GM19397 (cell line): Measurements from ENCODE around the gene CSPG4.
"Not testable (repeated sequence)": the region's sequence is repeated elsewhere in the genome, so short reads cannot be mapped to it uniquely, and the experiment has no call there.

ENCODE experiments used
- ATAC-seq: cut with Tn5 transposase; IDR thresholded peaks from one replicate; pipeline ENCODE4 v1.9.1; 2021; ENCODE audit warnings: mild to moderate bottlenecking, moderate library complexity; ENCODE audit not compliant: unreplicated experiment

CSPG4 gene

DNA sequence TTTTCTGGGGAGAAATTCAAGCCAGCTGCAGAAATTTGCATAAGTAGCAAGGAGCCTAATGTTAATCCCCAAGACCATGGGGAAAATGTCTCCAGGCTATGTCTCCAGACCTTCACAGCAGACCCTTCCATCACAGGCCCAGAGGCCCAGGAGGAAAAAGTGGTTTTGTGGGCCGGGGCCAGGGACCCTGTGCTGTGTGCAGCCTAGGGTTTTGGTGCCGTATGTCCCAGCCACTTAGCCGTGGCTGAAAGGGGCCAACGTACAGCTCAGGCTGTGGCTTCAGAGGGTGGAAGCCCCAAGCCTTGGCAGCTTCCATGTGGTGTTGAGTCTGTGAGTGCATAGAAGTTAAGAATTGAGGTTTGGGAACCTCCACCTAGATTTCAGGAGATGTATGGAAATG, 29.7 kb upstream of the CSPG4 start:
- not testable (repeated sequence) for ATAC-seq

DNA sequence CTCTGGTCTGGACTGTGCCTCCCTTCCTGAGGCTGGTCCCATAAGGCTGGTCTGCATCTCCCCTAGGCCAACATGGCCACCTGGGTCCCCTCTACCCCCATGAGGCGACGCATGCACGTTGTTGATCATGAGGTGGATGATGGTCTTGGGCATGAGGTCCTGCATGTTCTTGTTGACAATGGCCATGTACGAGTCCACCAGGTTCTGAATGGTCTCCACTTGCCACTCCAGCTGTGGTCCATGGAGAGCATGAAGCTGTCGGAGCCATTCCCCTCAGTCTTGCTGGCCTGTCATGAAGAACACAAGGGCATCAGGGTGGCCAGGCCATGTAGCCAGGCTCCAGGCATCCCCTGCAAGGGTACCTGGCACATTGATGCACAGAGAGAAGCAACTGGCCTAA, 27.1 kb upstream of the CSPG4 start:
- no peak for ATAC-seq

DNA sequence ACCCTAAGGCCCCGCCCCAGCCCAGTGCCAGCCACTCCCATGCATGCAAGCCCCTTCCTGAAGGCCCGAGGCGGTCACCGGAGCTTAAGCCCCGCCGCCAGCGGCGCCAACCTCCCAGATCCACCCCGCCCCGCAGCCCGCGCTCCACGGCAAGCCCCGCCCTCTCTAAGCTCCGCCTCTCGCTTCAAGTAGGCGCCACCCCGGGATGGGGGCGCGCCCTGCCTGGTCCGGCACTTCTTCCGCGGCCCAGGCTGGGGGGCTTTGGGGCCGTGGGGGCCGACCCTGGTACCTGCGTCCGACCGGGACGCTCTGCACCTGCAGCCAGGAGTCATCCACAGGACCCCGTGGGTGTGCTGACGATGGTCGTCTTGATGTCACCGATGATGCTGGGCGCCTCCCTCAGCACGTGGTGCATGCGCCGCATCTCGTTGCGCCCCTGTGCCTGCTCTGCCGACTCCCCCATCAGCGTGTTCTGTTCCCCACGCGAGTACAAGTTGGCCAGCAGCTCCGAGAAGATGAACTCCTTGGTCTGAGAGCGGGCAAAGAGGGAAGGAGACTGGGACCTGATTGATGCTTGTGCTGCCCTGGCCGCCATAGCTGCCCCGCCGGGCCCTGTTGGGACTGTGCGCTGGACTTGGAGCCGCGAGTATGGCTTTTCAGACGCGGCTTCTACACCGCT, 26.1 kb upstream of the CSPG4 start:
- ATAC-seq = peak; percentile 97

DNA sequence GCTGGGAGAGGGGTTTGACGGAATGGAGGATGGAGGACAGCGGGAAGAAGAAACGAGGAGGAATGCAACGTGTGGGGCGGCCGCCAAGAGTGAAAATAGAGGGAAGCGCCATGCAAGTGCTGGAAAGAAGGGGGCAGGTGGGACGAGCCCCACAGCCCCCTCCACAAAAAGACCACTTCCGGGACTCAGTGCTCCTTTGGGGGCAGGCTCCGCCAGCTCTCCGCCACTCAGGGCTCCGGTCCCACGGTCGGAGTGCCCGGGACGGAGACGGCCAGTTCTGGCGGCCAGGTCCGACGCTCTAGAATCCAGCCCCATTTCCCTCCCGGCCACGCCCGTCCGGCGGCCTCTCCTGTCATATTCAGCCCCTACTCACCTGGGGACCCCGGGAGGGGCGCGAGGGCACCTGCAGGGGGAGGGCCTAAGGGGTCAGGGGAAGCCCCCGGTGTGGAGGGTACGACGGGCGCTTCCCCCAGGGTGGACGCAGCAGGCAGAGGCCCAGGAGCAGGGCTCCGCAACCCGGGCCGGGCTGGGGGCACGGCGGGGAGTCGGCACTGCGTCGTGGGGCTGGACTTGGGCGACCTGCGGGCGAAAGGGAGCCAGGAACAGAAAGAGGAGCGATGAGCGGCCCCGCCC, 25.5 kb upstream of the CSPG4 start:
- peak; percentile 23 for ATAC-seq

DNA sequence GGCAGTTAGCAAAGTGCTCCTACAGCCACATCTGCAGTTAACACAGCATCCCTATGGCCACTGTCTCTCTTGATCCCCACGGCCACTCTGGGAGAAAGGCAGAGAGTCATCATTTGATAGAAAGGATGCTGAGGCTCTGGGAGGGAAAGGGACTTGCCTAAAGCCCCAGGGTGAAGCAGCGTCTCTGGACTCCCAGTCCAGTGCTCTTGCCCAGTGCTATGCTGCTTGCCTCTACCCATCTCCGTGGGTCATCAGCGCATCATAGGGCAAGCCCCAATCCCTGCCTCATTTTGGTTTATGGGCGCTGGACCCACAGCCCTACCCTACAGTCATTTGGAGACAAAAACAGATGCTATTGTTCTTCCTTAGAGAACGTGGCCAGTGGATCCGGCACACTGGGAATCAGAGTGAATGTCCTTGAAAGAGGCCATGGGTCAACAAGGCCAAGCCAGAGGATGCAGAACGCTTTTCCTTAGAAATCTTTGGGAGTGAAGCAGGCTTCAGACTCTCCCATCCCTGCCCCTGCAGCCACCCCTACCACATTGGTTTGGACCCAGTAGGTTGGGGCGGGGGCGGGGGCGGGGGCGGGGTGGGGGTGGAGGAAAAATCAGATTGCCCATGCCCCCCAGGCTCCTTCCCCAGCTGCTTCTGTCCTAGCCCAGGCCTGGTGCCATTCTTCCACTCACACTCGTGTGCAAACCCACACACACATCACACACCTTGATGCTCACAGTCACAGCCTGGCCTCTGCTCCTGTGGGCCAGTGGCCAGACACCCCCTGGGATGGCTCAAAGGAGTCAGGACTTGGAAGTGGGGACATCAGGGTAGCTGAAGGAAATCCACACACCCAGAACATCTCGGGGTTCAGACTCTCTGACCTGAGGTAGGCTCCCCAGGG, 24.7 kb upstream of the CSPG4 start:
- ATAC-seq = not testable (repeated sequence)

DNA sequence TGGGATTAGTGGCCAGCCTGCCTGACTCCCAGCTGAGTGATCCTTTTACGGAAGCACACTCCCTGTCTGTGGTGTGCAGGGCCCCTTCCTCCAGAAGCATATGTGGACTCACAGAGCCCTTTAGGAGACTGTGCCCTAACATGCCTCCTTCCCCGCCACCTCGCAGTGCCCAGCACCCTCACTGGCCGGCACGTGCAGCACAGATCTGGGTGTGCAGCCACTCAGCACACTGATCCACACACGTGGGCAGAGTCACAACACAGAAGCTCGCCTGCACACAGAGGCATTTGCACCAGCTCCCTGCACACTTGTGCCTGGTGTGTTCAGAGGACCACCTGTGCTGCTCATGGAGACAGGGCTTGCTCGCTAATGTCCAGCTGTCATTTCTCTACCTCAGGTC, 23.6 kb upstream of the CSPG4 start:
- ATAC-seq = no peak

DNA sequence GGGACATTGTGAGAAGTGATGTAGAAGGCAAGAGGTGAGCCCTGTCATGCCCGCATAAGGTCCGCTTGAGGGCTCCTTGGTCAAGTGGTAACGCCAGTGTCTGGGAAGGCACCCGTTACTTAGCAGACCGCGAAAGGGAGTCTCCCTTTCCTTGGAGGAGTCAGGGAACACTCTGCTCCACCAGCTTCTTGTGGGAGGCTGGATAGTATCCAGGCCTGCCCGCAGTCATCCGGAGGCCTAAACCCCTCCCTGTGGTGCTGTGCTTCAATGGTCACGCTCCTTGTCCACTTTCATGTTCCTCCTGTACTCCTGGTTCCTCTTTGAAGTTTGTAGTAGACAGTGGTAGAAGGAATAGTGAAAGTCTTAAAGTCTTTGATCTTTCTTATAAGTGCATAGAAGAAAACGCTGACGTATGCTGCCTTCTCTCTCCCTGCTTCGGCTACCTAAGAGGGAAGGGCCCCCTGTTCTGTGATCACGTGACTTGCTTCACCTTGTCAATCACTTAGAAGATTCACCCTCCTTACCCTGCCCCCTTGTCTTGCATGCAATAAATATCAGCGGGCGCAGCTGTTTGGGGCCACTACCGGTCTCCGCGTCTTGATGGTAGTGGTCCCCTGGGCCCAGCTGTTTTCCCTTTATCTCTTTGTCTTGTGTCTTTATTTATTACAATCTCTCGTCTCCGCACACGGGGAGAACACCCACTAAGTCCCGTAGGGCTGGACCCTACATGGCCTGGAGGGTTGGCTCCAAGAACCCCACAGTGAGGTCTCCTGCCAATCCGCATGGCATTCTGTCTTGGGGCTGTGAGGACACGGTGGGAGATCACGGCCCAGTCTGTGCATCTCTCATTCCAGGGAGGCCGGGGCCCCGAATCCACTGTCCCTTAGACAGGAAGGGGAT, 22.5 kb upstream of the CSPG4 start:
- not testable (repeated sequence) for ATAC-seq

DNA sequence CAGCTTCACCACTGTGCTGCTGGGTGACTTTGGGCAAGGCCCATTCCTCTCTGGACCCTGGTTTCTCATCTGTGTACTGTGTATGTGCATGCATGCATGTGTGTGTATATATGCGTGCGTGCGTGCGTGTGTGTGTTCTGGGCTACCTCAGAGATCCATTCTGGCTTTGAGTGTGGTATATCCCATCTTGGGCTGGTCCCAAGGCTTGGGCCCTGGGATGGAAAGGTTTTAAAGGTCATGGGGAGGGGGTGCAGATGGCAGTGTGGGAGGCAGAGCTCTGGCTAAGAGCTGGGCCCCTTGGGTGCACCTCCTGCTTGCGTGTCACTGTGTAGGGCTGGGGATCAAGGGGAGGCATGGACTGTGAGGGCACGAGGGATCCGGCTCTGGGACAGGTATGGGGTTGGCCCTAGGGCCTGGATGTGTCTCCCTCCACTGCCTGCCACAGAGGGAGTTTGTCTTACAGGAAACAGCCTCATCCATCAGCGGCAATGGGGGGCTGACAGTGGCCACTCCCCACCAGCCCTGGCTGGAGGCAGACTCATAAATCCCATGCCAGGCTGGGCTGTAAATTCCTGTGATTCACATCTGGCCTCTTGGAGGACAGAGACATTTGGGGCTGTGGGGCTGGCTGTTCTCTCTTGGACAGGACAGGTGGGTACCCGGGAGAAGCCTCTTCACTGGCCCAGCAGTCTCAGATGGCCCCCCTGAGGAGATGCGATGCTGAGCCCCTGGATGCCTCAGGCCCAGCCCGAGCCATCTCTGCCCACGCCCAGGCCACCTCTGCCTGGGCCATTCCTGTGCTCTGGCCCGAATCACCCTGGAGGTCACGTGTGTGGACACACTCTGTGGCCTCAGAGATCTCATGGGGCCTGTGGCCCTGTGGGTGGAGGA, 21.4 kb upstream of the CSPG4 start:
- ATAC-seq = no peak

DNA sequence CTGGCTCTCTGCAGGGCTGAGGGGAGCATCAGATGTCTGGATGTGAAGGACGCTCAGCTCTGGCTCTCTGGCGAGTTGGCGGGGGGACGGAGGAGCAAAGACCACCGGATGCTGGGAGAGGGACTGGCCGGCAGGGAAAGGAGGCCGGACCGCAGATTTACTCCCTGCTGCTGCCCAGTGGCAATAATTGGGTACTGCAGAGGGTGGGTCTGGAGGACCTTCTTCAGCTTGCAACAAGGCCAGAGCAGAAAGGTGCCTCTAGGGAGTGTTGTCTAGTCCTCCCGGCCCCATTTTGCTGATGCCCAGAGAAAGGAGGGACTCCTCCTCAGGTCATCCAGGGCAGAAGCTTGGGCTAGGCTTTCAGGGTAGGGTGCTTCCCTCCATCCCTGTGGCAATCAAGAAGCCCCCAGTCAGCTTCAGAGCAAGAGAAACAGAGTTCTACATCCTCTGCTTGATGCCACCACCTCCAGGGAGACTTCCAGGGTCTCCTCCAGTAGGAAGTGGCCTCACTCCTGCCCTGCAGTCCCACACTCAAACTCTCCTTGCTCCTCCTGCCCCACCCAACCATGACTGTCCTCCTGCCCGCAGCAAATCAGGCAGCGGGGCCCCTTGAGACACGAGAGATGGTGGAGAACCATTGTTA, 20.3 kb upstream of the CSPG4 start:
- ATAC-seq = no peak

DNA sequence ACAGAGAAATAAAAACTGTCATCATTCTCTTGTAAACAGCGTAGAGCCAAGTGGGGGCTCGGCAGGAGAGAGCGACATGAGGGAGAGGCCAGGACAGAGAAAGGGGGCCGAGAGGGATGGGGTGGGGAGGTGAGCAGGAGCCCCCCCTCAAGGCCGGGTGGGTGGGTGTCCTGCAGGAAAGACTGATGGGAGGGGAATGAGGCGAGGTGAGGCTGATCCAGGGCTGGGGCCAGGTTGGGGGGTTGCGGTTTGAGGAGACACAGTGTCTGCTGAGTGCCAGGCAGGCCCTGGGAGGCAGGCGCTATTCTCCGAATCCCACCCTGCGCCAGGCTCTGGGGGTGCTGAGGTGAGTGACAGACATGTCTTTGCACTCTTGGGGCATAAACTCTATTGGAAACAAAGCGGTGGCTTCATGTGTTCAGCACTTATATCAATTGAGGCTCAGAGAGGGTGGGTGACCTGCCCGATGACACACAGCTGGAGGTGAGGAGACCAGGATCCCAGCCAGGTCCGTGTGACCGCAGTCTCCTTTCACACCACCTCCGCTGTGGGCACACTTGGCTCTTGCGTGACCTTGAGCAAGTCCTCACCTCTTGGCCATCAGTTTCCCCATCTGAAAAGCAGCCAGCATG, 19.6 kb upstream of the CSPG4 start:
- ATAC-seq = no peak

DNA sequence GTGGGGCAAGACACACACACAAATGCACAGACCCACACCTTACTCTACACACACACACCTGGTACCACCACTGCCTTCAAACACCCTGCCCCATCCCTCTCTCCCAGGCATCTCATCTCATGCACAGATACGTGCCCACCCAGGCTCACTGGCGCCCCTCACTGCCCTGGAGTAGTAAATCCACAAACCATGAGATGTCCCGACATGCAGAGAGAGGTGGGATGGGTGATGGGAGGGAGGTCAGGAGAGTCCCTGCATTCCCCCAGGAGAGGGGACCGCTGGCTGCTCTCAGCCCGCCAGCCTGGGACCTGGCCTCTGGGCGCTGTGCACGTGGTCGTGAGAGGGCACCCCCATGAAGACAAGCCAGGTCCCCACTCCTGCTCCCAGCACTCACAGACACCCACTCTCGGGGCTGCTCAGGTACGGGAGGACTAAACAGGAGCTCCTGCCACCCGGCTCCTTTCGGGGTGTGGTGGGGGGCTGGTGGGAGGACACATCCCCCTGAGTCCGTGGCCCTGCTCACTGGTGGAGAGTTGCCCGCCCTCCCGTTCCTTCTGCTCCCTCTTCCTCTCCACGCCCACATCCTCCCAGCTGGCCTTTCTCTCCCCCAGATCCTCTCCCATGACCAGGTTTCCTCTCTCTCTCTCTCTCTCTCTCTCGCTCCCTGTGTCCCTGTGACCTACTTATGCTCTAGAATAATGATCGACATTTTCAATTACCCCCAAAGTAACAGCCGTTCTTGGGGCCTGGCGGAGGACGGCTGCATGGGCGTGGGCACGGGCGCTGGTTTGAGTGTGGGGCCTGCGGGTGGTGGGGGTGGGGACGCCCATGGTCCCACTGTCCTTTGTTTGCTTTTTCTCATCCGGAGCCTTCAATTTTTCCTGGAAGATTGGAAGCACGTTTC, 18.9 kb upstream of the CSPG4 start:
- ATAC-seq = no peak

DNA sequence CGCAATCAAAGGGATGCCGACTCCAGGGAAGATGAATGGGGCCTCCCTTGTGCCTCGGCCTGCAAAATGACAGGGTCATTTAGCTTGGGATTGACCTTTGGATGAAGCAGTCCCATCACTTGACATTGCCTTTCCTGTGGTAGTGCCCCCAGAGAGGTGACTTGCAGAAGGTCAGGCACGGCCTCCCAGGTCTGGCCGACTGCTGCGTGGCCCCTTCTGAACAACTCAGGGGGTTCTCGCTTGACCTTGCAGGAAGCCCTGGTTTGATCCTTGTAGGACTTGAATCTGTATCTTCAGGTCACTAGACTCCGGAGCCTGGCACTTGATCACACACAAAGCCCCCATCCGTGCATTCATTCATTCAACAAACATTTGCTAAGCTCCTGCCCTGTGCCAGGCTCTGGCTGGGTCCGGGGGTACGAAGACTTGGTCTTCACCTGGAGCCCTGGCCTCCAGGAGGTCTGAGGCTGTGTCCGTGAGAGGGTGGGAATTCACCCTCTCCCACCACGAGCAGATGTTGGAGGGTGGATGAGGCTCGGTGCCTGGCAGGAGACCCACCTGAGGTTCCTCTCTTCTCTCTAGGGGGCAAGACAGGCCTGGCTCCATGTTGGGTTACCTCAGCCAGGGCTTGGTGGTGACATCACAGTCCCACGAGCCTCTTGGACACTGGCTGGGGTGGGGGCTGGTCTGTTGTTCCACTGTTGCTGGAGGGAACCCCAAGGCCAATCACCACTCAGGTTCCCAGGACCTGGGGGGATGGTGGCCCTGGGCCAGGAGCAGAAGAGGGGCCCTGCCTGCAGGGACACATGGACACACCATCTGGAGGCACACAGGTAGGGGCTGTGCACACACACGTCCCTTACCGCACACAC, 18.0 kb upstream of the CSPG4 start:
- not testable (repeated sequence) for ATAC-seq

DNA sequence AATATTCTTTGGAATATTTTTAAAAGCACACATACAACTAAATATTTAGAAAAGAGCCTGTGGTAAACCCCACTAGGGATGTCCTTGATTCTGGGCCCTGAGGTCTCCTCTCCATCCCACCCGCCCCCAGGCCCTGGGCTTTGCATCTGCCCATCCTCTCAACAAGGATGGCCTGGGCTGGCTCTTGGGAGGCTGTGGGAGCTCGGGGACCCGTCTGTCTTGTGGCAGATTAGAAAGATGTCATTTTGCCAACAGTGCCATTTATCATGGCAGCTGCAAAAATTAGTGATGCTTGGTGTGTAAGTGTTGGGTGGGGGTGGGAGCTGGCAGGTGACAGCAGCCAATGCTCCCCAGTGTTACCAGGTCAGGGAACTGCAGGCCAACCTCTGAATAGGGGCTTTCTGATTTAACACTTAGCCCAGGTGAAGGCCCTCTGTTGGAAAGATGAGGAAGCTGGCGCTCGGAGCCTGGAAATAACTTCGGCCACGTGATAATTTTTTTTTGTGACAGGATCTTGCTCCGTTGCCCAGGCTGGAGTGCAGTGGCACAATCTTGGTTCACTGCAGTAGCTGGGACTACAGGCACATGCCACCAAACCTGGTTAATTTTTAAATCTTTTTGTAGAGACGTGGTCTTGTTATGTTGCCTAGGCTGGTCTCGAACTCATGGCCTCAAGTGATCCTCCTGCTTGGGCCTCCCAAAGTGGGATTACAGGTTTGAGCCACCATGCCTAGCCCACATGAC, 16.9 kb upstream of the CSPG4 start:
- ATAC-seq = no peak

DNA sequence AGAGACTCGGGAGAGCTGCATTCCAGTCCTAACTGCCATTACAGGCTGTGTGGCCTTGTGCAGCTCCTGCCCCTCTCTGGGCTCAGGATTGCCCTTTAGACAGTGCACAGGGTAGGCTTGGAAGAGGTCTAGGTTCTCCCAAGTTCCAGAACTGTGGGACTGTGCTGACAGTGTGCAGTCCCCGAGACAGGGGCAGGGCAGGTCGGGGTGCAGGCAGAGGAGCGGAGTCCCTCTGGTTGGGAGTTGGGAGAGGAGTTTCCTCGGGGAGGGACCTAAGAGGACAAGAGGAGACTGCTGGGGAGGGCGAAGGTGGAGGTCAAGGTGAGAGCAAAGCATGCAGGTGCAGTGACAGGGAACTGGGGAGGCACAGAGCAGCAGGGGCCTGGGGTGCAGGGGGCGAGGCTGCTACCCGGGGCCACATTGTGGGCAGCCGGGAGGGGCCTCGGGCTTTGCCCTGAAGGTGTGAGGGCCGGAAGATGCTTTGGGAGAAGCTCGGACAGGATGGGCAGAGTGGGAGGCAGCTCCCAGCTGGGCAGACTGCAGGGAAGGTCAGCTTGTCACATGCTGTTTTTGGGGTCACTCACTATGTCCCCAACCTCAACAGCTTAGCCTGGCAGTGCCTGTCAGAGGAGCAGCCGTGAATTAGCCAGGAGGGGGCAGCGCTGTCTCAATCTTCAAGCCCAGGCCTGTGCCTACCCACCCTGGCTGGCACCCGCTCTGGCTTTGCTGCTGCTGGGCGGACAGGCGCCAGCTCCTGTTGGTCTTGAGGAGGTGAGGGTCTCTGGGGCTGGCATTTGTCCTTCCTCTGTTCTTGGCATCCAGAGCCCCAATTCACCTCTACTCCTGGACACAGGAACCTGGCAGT, 15.4 kb upstream of the CSPG4 start:
- ATAC-seq = no peak

DNA sequence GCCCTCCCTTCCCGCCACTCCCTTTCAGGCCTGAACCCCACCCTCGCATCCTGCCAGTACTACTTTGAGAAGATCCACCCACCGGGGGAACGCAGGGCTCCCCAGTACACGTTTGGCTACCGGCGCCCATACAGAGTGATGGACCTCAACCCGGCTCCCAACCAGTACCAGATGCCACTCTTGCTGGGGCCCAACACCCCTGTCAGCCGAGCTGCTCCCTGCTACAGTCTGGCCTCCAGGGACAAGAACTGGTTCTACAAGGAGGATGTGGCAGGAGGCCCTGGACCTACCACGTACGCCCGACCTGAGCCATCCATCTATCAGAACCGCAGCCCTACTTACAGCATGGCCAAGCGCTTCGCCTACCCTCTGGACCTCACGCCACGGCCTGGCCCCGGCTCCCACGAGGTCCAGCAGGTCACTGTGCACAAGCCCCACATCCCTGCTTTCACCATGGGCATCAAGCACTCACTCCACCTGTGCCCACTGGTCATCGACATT, 14.4 kb upstream of the CSPG4 start:
- ATAC-seq = no peak
